ENCODE results near the gene NOX5. TPM values are rescaled to one million over a fixed set of nuclear protein-coding genes. Genes with fewer than 3 reads are reported as not detected.

NOX5 gene
- polyA plus RNA-seq, 2 of the 4 experiments (the other 2 are of a cell fraction): 0.19 to 0.22 TPM

DNA sequence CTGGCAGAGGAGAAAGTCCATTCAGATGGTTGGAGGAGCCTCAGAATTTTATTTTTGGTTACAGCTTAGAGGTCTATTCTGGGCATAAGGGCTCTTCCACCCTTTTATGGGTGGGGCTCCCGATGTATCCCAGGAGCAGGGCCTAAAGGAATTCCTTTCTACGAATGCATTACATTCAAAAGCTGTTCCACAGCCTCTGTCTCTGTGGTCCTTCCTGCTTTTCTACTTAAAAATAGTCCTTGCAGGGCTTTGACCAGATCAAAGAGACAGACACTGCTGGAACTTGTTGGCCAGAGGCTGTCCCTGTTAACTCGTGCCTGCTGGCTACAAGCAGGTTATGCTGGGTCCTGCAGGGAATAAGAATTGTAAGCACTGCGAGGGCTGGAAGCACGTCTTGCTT, 14.4 kb upstream of the NOX5 start:
- TF ChIP-seq, protein P1, sequence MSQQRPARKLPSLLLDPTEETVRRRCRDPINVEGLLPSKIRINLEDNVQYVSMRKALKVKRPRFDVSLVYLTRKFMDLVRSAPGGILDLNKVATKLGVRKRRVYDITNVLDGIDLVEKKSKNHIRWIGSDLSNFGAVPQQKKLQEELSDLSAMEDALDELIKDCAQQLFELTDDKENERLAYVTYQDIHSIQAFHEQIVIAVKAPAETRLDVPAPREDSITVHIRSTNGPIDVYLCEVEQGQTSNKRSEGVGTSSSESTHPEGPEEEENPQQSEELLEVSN (IDR thresholded peaks at IDR 0.05; ENCODE audit: borderline replicate concordance, low read depth): no peak
- TF ChIP-seq SMC3 (IDR thresholded peaks at IDR 0.05): no peak
- TF ChIP-seq JUNB (IDR thresholded peaks at IDR 0.05): no peak
- TF ChIP-seq CBX2 (IDR thresholded peaks at IDR 0.05; ENCODE audit: borderline replicate concordance, low read depth): no peak
- no peak for TF ChIP-seq POLR2AphosphoS2 (conservative IDR thresholded peaks at IDR 0.05; ENCODE audit: low read length)
- no peak for TF ChIP-seq MAFK (IDR thresholded peaks at IDR 0.05; ENCODE audit: partially characterized antibody)
- no peak for TF ChIP-seq EHMT2 (IDR thresholded peaks at IDR 0.05; ENCODE audit: low read depth)
- TF ChIP-seq ZNF302 (CRISPR knock-in tag; IDR thresholded peaks at IDR 0.05): no peak
- TF ChIP-seq HOXB5 (CRISPR knock-in tag; IDR thresholded peaks at IDR 0.05): no peak
- no peak for TF ChIP-seq EP300 (IDR thresholded peaks at IDR 0.05)
- TF ChIP-seq, protein P2, sequence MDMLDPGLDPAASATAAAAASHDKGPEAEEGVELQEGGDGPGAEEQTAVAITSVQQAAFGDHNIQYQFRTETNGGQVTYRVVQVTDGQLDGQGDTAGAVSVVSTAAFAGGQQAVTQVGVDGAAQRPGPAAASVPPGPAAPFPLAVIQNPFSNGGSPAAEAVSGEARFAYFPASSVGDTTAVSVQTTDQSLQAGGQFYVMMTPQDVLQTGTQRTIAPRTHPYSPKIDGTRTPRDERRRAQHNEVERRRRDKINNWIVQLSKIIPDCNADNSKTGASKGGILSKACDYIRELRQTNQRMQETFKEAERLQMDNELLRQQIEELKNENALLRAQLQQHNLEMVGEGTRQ (IDR thresholded peaks at IDR 0.05): no peak
- TF ChIP-seq RFX5 (IDR thresholded peaks at IDR 0.05): no peak
- TF ChIP-seq HDAC2 (IDR thresholded peaks at IDR 0.05): no peak
- TF ChIP-seq SREBF2 (IDR thresholded peaks at IDR 0.05): no peak
- no peak for TF ChIP-seq CEBPB (IDR thresholded peaks at IDR 0.05)
- no peak for TF ChIP-seq ZFP36 (IDR thresholded peaks at IDR 0.05; ENCODE audit: borderline replicate concordance, partially characterized antibody)
- no peak for TF ChIP-seq TFCP2L1 (CRISPR knock-in tag; IDR thresholded peaks at IDR 0.05)
- TF ChIP-seq KDM1A (IDR thresholded peaks at IDR 0.05; ENCODE audit: low read depth): no peak
- TF ChIP-seq, protein P3, sequence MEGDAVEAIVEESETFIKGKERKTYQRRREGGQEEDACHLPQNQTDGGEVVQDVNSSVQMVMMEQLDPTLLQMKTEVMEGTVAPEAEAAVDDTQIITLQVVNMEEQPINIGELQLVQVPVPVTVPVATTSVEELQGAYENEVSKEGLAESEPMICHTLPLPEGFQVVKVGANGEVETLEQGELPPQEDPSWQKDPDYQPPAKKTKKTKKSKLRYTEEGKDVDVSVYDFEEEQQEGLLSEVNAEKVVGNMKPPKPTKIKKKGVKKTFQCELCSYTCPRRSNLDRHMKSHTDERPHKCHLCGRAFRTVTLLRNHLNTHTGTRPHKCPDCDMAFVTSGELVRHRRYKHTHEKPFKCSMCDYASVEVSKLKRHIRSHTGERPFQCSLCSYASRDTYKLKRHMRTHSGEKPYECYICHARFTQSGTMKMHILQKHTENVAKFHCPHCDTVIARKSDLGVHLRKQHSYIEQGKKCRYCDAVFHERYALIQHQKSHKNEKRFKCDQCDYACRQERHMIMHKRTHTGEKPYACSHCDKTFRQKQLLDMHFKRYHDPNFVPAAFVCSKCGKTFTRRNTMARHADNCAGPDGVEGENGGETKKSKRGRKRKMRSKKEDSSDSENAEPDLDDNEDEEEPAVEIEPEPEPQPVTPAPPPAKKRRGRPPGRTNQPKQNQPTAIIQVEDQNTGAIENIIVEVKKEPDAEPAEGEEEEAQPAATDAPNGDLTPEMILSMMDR (IDR thresholded peaks at IDR 0.05): no peak
- ATAC-seq: no peak
- no peak overlapping the region for H3K4me2 ChIP-seq
- no peak overlapping the region for H3K27ac ChIP-seq
- no peak for FAIRE-seq
- 36% methylated on average over 5 of the region's 5 CpGs for WGBS (ENCODE audit: missing lambda C conversion rate)
- DNase-seq (ENCODE audit: low read depth in 1 of 2, low spot score in 1 of 2): no peak
- no peaks in the 10 kb centered on the region for H3K4me1 ChIP-seq
- ChIA-PET POLR2A (no interaction called here), CTCF (interaction anchor here (0.9 to 2.3 kb wide), 2 partner anchors 31 to 40 kb away, joined by 3 to 10 read pairs; no protein-coding TSS in a partner anchor)
- H3K4me3 ChIP-seq: no peak overlapping the region
- no peaks in the 10 kb centered on the region for H3K9me3 ChIP-seq

DNA sequence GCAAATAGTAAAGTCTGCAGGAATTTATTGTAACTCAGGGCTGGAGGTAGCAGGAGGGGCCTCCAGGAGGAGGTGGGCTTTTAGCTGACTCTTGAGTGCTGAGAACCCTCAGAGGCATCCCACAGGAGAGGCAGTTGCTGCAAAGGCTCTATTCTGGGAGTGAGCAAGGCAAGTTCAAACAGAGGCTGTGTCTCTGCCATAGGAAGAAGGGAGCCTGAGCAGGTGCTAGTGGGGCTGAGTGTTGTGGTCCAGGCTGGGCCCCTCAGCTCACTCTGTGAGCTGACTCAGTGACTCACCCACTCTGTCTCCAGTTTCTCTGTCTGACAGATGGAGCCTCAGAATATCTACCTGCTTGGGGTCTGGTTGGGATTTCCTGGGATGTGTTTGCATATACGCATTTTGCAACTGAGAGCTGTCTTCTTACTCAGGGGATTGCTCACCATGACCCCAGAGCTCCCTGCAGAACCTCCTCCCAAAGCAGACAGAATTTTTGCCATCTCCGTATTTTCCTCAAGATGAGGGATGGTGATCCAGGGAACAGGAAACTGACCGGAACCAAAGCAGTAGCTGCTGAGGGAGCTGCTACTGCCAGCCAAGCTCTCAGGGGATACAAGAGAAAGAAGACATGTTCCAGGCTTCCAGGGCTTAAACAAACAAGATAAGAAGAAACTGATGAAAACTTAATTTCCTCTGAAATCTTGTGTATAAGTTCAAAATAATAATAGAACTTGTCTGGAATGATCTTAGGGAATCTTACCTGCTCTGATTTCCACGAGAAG, 13.6 kb upstream of the NOX5 start:
- no peak for ATAC-seq
- CTCF ChIA-PET: interaction anchor here (1.0 to 2.3 kb wide), 5 partner anchors 8 to 30 kb away, joined by 3 to 10 read pairs (median 4); no protein-coding TSS in a partner anchor
- Histone ChIP-seq H3K9me3 (no peaks in the 10 kb centered on the region), H3K27ac (no peak overlapping the region), H3K4me1 (no peaks in the 10 kb centered on the region), H3K4me3 (no peak overlapping the region), H3K4me2 (no peak overlapping the region)
- POLR2A ChIA-PET: no interaction called here
- TF ChIP-seq EHMT2 (IDR thresholded peaks at IDR 0.05; ENCODE audit: low read depth) (no peak), HOXB13 (CRISPR knock-in tag; IDR thresholded peaks at IDR 0.05; ENCODE audit: low read depth) (no peak), NPAS2 (CRISPR knock-in tag; IDR thresholded peaks at IDR 0.05; ENCODE audit: borderline replicate concordance) (no peak), ZNF302 (CRISPR knock-in tag; IDR thresholded peaks at IDR 0.05) (no peak), ZSCAN20 (CRISPR knock-in tag; IDR thresholded peaks at IDR 0.05) (no peak), CBX8 (IDR thresholded peaks at IDR 0.05) (no peak), PHF8 (IDR thresholded peaks at IDR 0.05; ENCODE audit: borderline replicate concordance, low read depth) (no peak), KDM1A (IDR thresholded peaks at IDR 0.05; ENCODE audit: low read depth) (no peak)
- WGBS (ENCODE audit: missing lambda C conversion rate): 67% methylated on average over 4 of the region's 4 CpGs
- FAIRE-seq: no peak
- DNase-seq (ENCODE audit: low read depth in 1 of 2, low spot score in 1 of 2): no peak

All from A549 (cell line).